ENCODE data around the gene NLK.
"Not testable (repeated sequence)": the region's sequence is repeated elsewhere in the genome, so short reads cannot be mapped to it uniquely, and the experiment has no call there.

The NLK gene

GRCh38 chr17:28206292-28206691, 163.8 kb downstream of the NLK start:
- DNase-seq, result no peak

- no peak for DNase-seq
These were observed 169.3 kb downstream of the NLK start for GRCh38 chr17:28211811-28212210.

- not testable (repeated sequence) for DNase-seq
These were observed 171.1 kb downstream of the NLK start for GRCh38 chr17:28213578-28213977.

GRCh38 chr17:28216052-28216451, 173.6 kb downstream of the NLK start:
- peak; percentile 15 for DNase-seq

DNA sequence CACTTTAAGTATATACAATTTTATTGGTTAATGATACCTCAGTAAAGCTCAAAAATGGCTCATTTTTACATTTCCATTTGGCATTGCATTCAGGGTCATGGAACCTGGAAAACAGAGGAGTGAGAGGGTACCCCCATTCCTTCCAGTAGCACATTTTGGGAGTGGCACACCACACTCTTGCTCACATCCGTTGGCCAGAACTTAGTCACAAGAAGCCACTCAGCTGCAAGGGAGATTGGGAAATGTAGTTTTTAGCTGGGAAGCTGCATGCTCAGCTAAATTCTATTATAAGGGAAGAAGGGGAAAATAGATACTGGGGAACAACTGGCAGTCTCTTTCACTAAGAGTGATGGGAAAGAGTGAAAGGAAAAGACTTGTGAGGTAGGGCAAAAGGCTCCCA, 174.1 kb downstream of the NLK start:
- DNase-seq, result peak; percentile 56

DNA sequence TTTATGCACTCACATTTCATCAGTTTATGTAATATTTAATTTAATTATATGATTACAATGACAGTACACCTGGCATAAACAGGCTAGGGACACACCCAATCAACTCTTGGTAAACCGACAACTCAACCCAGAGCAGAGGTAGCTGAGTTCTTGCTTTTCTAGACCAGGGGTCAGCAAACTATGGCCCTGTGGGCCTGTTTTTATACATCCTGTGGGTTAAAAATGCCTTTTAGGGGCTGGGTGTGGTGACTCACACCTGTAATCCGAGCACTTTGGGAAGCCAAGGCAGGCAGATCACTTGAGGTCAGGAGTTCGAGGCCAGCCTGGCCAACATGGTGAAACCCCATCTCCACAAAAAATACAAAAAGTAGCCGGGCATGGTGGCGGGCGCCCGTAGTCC, 177.3 kb downstream of the NLK start:
- DNase-seq, result no peak

DNA sequence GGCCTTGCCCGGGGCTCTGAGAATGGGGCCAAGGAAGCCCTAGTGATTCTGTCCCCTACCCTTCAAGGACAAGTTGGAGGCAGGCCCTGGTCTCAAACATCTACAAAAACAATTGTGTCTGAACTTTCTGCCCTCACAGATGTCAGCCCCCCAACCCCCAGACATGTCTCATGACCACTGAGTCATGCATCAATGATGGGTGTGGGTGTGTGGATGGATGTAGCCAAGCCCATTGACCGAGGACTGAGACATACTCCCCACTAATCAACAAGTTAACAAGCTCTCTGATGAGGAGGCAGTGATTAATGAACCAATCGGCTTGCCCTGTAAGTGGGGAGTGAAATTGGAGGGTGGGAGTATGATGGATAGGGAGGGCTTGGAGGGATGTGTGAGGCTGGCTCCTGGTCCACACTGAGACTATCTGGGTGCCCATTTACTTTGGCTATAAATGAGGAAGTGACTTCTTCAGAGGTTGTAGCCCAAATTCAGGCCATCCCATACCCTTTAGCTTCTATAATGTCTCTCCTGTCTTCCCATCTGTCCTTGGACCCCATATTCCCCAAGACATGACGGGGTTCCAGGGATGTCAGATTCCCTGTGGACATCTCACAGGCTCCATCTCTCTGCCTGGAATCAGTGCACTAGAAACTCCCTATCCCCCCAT, 179.4 kb downstream of the NLK start:
- DNase-seq, result no peak

- no peak for DNase-seq
These were observed 182.8 kb downstream of the NLK start for GRCh38 chr17:28225271-28225670.

DNA sequence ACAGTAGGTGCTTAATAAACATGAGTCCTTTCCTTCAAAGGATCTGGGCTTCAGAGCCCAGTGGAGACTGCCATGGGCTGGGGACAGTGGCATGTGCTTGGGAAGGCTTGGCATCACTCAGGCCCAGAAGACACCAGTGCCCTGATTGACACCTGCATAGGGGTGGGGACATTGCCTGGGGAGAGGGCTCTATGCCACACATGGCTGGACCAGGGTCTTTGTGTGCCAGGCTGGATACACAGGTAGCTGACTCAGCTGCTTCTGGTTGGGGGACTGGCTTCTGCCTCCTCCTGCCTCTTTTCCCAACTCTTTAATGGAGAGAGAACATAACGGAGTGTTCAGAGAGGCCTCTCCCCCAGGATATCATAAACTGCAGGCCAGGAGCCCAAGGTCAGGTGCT, 183.4 kb downstream of the NLK start:
- no peak for DNase-seq

DNA sequence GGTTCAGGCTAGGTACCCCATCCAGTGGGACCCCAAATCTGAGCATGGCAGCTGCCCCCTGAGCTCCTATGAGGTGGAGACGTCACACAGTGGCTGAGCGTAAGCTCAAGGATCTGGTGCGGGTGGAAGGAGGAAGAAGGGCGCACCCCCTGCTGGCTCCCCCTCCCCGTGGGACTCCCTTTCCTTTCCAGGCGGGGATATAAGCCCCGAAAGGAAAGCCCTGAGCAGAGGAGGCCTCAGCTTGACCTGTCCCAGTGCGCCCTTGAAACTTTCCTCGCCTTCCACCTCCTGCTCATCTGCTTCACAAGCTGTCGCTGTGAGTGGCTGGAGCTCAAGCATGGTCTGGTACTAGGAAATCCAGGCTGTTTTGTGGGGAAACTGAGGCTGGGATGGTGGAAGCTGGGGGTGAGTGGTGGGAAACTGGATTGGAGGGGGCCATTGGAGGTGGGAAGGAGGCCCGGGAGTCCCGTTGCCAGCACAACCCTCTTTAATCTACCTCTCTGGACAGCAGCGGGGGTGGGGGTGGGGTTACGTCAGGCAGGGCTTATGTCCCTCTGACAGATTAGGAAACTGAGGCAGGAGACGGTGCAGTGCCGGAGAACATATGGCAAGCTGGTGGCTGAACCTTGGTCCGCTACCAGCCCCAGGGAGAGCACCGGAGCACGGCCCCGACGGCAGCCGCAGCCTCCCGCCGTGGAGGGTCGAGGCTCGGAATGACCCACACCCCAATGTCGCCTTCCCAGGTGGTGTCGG, 184.3 kb downstream of the NLK start:
- DNase-seq, result no peak

DNA sequence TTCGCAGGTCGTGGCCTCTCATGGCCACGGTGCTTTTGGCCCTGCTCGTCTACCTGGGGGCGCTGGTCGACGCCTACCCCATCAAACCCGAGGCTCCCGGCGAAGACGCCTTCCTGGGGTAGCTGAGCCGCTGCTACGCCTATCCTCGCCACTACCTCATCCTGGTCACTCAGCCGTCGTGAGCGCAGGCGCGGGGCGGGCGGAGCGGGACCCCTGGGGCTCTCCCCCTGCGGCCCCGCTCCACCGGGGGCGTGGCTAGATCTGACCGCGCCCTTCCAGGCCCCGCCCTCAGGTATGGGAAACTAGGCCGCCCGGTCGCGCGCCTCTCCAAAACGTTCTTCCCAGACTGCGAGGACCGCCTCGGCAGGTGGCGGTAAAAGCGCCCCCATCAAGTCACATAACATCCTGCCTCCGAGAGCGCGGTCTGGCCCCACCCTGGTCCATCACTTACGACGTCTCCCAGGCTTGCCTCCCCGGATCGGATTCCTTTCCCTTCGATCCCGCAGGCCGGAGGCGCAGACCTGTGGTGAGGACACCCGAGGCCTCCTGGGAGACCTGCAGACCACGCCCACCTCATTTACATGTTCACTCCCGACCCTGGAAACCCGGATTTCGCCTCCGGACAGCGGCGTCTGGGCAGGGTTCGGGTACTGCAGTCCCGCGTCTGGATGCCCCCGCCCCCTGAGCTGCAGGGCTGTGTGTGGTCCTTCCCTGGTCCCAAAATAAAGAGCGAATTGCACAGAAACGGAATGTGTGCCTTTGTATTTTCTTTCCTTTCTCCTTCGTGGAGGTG, 185.0 kb downstream of the NLK start:
- peak; percentile 36 for DNase-seq

DNA sequence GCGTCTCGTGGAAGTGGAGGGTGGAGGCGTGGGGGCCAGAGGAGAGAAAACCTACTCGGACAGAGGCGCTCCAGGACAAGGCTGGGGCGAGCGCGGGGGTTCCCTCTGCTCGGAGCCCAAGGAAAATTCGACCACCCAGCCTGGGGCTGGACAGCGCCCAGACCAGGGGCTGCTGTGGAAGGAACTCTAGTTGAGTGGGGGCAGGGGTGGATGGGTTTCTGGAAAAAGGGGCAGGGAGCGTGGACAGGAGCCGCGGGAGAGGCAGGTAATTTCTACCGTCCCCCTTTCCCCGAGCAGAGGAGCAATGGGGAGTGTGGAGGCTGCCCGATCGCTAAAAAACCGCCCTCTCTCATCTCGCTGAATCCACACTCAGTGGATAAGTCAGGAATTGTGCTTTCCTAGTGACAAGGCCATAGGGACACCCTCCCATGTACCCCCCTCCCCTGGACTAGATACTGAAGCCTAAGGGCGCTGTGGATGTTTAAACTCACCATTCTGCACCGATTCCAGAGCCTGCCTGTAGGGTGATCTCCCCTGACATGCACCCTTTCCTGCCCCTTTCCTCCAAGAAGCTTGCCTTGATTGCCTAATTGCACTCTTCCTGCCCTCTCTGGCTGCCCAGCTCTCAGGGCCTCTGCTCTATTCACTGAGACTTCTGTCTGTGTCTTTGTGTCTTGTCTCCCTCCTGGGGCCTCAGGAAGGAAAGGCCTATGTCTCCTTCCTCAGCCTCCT, 185.8 kb downstream of the NLK start:
- DNase-seq, result peak; percentile 4

GRCh38 chr17:28228986-28229729, 186.7 kb downstream of the NLK start:
- no peak for DNase-seq

DNA sequence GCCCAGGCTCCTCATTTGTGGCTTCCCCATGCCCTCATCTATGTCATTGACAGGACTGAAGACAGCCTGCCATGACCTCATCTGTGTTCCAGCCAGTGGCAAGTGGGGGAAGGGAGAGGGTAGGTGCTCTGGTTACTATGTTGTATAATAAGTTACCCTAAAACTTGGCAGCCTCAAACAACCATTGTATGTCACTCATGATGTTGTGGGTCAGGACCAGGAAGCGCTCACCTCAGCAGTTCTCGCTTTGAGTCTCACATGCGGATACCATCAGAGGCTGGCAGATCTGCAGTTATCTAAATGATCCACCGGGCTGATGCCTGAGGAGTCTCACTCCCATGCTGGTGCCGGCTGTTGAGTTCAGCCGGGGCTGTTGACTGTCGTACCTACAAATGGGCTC, 187.5 kb downstream of the NLK start:
- no peak for DNase-seq

DNA sequence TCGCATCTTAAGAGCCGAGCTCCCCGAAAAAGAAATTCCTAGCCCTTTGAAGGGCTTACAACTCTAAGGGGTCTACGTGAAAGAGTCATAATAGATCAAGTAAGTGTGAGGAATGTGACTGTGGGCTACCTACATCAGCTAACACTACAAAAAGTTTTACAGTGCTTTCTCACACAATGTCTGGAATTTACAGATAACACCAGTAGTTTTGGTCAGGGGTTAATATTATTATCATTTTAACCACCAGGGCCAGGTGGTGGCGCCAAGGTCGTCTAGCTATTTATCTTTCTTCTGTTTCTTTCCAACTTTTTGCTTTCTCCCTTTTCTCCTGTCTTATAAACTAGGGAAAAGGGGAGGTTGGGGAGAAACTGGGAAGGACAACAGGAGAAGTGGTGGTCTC, 188.1 kb downstream of the NLK start:
- DNase-seq, result not testable (repeated sequence)

DNA sequence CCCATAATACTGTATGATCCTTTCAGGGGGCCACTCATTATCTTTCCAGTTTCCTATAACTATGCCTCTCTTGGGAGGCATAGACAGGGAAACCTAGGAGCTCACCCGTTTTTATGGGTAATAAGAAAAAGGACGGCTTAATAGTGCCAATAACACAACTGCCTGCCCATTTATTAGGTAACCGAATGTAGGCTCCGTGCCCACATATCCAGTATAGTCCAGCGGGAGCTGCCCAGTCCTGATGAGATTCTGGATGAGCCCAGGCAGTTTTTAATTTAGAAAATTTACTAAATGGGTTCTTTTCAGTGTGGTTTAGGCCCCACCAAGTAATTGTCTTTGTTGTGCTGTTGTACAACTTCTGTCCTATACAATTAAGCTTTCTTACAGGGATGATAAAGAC, 189.1 kb downstream of the NLK start:
- not testable (repeated sequence) for DNase-seq

DNA sequence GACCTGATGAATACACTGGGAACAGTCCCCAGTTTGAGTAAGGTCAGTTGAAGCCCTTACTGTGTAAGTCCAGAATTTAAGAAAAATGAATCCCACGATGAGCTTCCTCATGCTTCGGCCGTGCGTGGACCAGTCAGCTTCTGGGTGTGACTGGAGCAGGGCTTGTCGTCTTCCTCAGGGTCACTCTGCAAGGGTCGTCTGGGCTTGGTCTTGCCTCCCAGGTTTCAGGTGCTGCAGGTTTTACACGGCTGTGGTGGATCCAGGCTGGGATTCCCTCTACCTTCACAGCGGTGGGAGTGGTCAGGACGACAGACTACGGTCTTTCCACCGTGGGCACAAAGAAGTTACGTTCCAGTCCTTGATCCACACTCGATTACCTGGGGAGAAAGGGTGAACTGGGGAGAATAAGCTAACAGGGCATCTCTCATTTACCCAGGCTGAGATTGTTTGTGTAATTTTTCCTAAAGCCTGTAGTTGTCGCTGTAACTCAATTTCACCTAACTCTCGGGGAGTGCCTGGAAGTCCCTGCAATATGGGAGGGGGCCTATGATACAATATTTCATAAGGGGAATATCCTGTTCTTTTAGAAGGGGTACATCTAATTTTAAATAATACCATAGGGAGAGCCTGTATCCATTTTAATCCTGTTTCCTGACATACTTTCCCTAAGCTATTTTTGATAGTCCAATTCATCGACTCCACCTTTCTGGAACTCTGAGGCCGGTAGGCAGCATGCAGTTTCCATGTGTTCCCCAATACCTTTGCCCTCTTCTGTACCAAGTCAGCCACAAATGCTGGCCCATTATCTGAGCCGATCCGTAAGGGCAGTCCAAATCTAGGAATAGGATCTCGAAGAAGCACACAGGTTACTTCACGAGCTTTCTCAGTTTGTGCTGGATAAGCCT, 190.7 kb downstream of the NLK start:
- not testable (repeated sequence) for DNase-seq

DNA sequence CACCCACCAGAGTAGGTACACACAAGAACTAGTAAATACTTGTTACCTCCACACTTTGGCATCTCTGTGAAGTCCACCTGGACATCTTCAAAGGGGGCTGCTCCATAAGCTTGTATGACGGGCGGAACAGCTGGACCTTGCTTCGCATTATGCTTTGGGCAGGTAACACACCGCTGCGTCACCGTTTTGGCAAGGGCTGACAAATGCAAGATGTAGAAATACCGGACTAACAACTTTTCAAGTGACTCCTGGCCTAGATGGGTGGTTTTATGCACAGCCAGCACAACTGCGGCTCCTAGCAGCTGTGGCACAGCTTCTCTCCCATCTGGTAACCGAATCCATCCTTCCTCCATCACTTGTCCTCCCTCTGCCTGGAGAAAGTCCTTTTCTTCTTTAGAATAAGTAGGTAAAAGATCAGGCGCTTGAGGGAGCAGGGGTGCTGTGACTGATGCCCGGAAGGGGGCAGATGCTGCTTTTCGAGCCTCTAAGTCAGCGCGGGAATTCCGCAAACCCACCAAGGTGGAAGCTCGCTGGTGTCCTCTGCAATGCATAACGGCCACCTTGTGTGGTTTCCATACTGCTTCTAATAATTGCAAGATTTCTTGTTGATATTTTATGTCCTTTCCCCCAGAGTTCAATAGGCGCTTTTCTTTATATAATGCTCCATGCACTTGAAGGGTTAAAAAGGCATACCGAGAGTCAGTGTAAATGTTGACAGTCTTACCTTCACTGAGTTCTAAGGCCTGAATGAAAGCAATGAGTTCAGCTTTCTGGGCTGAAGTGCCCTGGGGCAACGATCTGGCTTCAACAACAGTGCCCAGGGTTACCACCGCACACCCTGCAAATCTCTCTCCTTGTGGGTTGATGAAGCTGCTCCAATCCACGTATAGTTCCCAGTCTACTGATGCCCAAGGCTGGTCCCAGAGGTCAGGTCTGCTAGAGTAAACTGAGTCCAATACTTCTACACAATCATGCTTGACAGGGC, 191.7 kb downstream of the NLK start:
- not testable (repeated sequence) for DNase-seq

DNA sequence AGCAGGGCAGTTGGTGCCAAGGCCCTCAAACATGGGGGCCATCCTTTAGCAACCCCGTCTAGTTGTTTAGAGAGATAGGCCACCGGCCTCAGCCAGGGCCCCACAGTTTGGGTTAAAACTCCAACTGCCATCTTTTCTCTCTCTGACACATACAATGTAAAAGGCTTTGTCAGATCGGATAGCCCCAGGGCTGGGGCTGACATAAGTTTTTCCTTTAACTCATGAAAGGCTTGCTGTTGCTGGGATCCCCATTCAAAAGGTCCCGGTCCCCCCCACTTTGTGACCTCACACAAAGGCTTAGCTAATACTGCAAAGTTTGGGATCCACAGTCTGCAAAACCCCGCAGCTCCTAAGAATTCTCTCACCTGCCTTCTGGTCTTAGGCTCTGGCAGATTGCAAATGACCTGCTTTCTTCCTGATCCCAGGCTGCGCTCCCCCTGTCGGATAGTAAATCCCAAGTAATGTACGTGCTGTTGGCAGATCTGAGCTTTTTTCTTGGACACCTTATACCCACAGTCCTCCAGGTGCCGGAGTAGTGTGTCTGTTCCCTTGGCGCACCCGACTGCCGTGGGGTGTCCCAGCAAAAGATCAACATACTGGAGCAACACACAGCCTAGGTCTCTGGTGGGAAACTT, 192.7 kb downstream of the NLK start:
- DNase-seq, result not testable (repeated sequence)
